ENCODE data around the gene COX7C. TPM values are rescaled to one million over a fixed set of nuclear protein-coding genes. Genes with fewer than 3 reads are reported as not detected.
"Not testable (repeated sequence)": the region's sequence is repeated elsewhere in the genome, so short reads cannot be mapped to it uniquely, and the experiment has no call there.

Gene COX7C
- total RNA-seq, 1 donor from 2014 or later: 2,115 TPM

- ATAC-seq: no peak
- no peak for DNase-seq (ENCODE audit: missing footprints)
- intact Hi-C loops (cut with DNase I): no loop called here
Observed at GRCh38 chr5:86649832-86650505, 32.2 kb downstream of the COX7C start.

- ATAC-seq; DNase-seq (ENCODE audit: missing footprints); intact Hi-C loops (cut with DNase I): not testable (repeated sequence)
Observed at GRCh38 chr5:86660771-86661170, 43.0 kb downstream of the COX7C start.

GRCh38 chr5:86664173-86664572 lies 46.4 kb downstream of the COX7C start:
- ATAC-seq (no peak), DNase-seq (ENCODE audit: missing footprints) (no peak)
- intact Hi-C loops (cut with DNase I): no loop called here

- DNase-seq (ENCODE audit: missing footprints): no peak
- intact Hi-C loops (cut with DNase I): no loop called here
- ATAC-seq: no peak
Observed at GRCh38 chr5:86665984-86666760, 48.4 kb downstream of the COX7C start.

GRCh38 chr5:86666981-86667380 lies 49.2 kb downstream of the COX7C start:
- ATAC-seq: no peak

More at GRCh38 chr5:86666981-86667380, 49.2 kb downstream of the COX7C start:
- intact Hi-C loops (cut with DNase I): no loop called here
- no peak for DNase-seq (ENCODE audit: missing footprints)
